Measurements from ENCODE around the gene PAX5. TPM values are rescaled to one million over a fixed set of nuclear protein-coding genes. Genes with fewer than 3 reads are reported as not detected.

The PAX5 gene
- total RNA-seq, 1 experiment from 2014 or later, result not detected

GRCh38 chr9:36884721-36885120, 149.3 kb downstream of the PAX5 start:
- Histone ChIP-seq H3K9me2 (ENCODE audit: insufficient read depth) (no peaks in the 10 kb centered on the region), H3K4me3 (no peak overlapping the region), H3K79me2 (ENCODE audit: low read depth) (no peaks in the 10 kb centered on the region), H4K20me1 (ENCODE audit: insufficient read depth) (no peaks in the 10 kb centered on the region), H3K27me3 (ENCODE audit: insufficient read depth, low read depth) (peaks cover 21% of the 10 kb centered on the region), H3K27ac (no peak overlapping the region), H3F3A (ENCODE audit: insufficient read depth, low read depth) (no peaks in the 10 kb centered on the region), H3K36me3 (ENCODE audit: low read depth) (no peaks in the 10 kb centered on the region), H2AFZ (no peak overlapping the region), H3K4me2 (no peak overlapping the region), H3K4me1 (replicated peaks; ENCODE audit: insufficient read depth) (no peaks in the 10 kb centered on the region), H3K9me3 (ENCODE audit: insufficient read depth, low read depth) (no peaks in the 10 kb centered on the region)
- CTCF ChIA-PET, result no interaction called here
- BruUV-seq (replicated peaks), result no TSS peak
- TF ChIP-seq EZH2 (IDR thresholded peaks at IDR 0.05; ENCODE audit: low read depth) (no peak), CTCF (conservative IDR thresholded peaks at IDR 0.05) (no peak)
- DNase-seq, result no peak
- intact Hi-C loops (cut with micrococcal nuclease; ENCODE audit: unreplicated experiment), result no loop called here
- POLR2A ChIA-PET (ENCODE audit: unreplicated experiment), result no interaction called here

- CTCF ChIA-PET, result no interaction called here
- DNase-seq, result no peak
- H3K27ac ChIP-seq, result no peak overlapping the region
- no peak overlapping the region for H3K4me2 ChIP-seq
- no TSS peak for BruUV-seq (replicated peaks)
- no peaks in the 10 kb centered on the region for H3F3A ChIP-seq (ENCODE audit: insufficient read depth, low read depth)
- no peaks in the 10 kb centered on the region for H3K79me2 ChIP-seq (ENCODE audit: low read depth)
- H3K27me3 ChIP-seq (ENCODE audit: insufficient read depth, low read depth), result peaks cover 12% of the 10 kb centered on the region
- H3K9me2 ChIP-seq (ENCODE audit: insufficient read depth), result no peaks in the 10 kb centered on the region
- intact Hi-C loops (cut with micrococcal nuclease; ENCODE audit: unreplicated experiment), result no loop called here
- POLR2A ChIA-PET (ENCODE audit: unreplicated experiment), result no interaction called here
- TF ChIP-seq CTCF (conservative IDR thresholded peaks at IDR 0.05) (no peak), EZH2 (IDR thresholded peaks at IDR 0.05; ENCODE audit: low read depth) (no peak)
- no peaks in the 10 kb centered on the region for H3K36me3 ChIP-seq (ENCODE audit: low read depth)
- no peak overlapping the region for H2AFZ ChIP-seq
- H3K4me1 ChIP-seq (replicated peaks; ENCODE audit: insufficient read depth), result no peaks in the 10 kb centered on the region
- no peaks in the 10 kb centered on the region for H4K20me1 ChIP-seq (ENCODE audit: insufficient read depth)
- H3K4me3 ChIP-seq, result no peak overlapping the region
- H3K9me3 ChIP-seq (ENCODE audit: insufficient read depth, low read depth), result no peaks in the 10 kb centered on the region
These were observed 151.5 kb downstream of the PAX5 start for GRCh38 chr9:36882594-36882993.

- no peaks in the 10 kb centered on the region for H3K79me2 ChIP-seq (ENCODE audit: low read depth)
- no peaks in the 10 kb centered on the region for H3K36me3 ChIP-seq (ENCODE audit: low read depth)
- TF ChIP-seq CTCF (conservative IDR thresholded peaks at IDR 0.05), result no peak
- H3K27me3 ChIP-seq (ENCODE audit: insufficient read depth, low read depth), result peaks cover 19% of the 10 kb centered on the region
- H3K4me3 ChIP-seq, result no peak overlapping the region
- ChIA-PET CTCF (no interaction called here), POLR2A (ENCODE audit: unreplicated experiment) (no interaction called here)
- no peak overlapping the region for H3K4me2 ChIP-seq
- H3K9me3 ChIP-seq (ENCODE audit: insufficient read depth, low read depth), result no peaks in the 10 kb centered on the region
- H4K20me1 ChIP-seq (ENCODE audit: insufficient read depth), result no peaks in the 10 kb centered on the region
- intact Hi-C loops (cut with micrococcal nuclease; ENCODE audit: unreplicated experiment), result no loop called here
- H3K9me2 ChIP-seq (ENCODE audit: insufficient read depth), result no peaks in the 10 kb centered on the region
- no peaks in the 10 kb centered on the region for H3F3A ChIP-seq (ENCODE audit: insufficient read depth, low read depth)
- DNase-seq, result no peak
- H2AFZ ChIP-seq, result no peak overlapping the region
- H3K4me1 ChIP-seq (replicated peaks; ENCODE audit: insufficient read depth), result no peaks in the 10 kb centered on the region
- H3K27ac ChIP-seq, result no peak overlapping the region
- no TSS peak for BruUV-seq (replicated peaks)
These were observed 152.2 kb downstream of the PAX5 start for GRCh38 chr9:36881743-36882441.
